GM12872 (cell line): ENCODE data around the gene DFFB.

Experiments
- TF ChIP-seq, protein P1 (sequence below): IDR thresholded peaks from 3 replicates; pipeline ENCODE4 v1.5.1; 2011; ENCODE audit warnings: low read depth, mild to moderate bottlenecking, low read length, moderate library complexity; ENCODE audit not compliant: insufficient read depth

Gene DFFB

DNA sequence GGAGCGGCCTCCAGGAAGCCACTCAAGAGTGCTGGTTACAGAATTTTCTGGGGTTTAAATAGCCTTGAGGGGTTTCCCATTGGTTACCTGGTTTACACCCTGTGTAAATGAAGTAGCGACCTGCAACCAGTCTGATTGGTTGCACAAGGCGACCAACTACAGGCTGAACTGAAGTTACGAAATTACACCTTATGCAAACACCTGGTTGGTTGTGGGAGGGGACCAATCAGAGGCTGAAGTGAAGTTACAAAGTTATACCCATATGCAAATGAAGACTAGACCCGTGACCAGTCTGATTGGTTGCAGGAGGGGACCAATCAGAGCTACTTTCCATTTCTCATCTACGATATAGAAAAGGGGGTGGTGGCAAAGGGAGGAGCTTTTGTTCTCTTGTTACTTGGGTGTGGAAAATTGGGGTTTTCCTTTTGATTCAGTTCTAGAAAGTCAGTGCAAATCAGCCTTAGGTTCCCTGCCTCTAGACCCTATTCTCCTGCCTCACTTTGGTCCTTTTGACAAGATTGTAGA, 65.0 kb downstream of the DFFB start:
- TF ChIP-seq, protein P1, sequence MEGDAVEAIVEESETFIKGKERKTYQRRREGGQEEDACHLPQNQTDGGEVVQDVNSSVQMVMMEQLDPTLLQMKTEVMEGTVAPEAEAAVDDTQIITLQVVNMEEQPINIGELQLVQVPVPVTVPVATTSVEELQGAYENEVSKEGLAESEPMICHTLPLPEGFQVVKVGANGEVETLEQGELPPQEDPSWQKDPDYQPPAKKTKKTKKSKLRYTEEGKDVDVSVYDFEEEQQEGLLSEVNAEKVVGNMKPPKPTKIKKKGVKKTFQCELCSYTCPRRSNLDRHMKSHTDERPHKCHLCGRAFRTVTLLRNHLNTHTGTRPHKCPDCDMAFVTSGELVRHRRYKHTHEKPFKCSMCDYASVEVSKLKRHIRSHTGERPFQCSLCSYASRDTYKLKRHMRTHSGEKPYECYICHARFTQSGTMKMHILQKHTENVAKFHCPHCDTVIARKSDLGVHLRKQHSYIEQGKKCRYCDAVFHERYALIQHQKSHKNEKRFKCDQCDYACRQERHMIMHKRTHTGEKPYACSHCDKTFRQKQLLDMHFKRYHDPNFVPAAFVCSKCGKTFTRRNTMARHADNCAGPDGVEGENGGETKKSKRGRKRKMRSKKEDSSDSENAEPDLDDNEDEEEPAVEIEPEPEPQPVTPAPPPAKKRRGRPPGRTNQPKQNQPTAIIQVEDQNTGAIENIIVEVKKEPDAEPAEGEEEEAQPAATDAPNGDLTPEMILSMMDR = no peak

DNA sequence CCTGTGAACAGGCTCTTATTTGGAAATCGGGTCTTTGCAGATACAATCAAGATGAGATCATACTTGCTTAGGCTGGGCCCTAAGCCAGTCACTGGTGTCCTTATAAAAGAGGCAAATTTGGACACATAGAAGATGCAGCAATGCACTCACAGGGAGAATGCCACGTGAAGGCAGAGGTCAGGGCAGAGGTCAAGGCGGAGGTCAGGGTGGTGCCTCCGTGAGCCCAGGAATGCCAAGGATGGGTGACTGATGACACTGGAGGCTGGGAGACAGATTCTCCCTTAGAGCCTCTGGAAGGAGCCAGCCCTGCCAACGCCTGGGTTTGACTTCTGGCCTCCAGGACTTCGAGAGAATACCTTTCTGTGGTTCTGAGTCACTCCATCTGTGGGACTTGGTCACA, 65.6 kb downstream of the DFFB start:
- TF ChIP-seq, protein P1 = no peak

DNA sequence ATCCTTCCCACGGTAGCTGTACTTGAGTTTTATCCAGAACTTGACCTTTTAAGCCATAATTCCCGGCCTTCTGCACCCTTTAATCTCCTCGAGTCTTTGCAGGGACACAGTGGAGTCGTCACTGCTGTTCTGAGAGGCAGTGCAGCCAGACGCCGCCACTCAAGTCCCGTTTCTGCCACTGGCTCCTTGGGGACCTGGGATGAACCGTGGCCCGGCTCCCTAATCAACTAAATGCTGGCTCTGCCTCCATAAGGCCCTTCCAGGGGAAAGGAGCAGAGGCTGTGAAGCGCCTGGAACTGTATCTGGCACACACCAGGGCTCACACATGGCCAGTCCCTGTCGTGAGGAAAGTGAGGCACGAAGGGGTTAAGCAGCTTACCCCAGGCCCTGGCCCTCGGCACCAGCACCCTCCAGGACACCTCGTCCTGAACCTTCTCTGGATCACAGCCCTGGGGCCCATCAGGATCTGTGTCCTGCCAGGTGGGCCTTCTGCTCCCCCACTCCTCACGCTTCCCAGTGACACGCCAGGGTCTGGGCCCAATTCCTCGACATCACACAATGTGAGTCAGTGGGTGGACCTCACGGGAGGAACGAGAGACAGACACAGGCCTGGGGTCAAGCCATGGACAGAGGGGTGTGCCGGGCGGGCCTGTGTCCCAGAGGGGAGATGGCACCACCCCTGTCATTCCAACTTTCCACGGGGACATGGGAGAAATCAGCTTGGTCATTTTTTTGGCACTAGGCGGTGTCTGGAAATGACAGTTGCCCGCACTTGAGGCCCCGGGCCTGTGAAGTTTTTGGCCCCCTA, 66.3 kb downstream of the DFFB start:
- TF ChIP-seq, protein P1 = no peak

DNA sequence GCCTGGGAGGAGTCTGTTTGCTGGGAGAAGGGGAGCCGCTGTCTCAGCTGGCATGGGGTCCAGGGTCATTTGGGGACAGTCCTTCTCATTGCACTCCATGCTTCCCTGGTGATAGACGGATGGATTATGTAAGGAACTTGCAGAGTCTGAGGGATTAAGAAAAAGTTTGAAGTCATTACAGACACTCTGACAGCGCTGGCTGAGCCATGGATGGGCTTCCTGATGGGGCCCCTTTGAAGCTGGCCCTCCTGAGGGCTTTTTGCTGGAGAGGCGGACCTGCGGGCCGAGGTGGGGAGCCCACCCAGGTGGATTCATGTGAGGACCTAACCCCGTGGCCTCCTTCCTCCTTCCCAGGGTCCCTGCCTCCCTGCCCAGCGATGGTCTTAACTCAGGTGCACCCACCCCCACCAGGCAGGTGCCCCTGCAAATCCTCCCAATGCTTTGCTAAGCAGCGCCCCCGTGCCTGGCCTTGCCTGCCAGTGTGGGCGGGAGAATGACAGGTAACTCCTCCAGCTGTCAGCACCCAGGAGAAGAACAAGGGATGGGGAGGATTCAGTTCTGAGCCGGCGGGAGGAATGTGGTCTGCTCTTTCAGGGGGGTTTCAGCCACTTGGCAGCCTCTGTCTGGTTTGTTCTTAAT, 67.0 kb downstream of the DFFB start:
- TF ChIP-seq, protein P1 = no peak

DNA sequence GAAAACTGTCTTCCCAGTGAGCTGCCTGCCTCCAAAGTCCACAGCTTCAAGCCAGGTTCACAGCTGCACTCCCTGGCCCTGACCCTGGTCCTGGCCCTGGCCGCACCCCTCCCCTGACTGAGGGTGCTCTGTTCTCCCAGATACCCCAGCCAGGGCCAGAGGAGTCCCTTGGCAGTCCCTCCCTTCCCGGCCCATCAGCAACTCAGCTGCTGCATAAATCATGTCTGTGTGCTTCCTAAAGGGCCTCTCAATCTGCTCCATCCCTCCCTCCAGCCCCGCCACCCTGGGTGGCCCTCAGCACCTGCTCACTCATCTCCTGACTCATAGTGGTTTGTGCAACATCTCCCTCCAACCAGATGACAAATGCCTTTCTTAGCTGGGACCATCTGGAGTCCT, 67.5 kb downstream of the DFFB start:
- TF ChIP-seq, protein P1 = no peak

DNA sequence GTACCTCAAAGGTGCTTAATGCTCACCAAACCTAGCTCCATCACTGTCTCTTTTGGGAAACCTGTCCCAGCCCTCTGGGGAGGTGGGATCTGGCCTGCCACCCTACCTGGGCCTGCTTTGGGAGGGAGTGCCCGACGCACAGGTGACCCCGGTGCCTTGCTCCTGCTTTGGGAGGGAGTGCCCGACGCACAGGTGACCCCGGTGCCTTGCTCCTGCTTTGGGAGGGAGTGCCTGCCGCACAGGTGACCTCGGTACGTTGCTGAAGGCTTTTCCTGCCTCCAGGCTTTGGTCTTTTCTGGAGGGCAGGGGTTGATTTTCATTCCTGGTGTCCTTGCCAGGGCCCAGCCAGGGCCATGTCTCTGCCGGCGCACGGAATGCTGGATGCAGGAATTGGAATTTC, 68.0 kb downstream of the DFFB start:
- TF ChIP-seq, protein P1 = no peak

DNA sequence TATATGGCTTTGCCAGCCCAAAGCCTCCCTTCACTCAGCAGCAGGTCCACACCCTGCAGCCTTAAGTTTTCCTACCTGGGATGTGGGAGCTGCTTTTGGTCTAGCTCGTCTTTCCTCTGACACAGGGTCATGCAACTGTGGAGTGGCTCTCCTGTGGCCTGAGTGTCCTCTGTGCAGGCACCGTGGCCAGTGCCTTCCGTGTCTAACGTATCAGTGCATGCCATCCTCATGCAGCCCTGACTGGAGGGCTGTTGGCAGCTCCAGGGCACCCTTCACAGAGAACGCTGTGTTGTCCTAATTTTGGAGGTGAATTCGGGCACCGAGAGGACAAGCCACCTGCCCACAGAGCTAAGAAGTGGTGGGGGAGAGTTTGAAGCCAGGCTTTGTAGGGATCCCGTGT, 68.5 kb downstream of the DFFB start:
- TF ChIP-seq, protein P1 = no peak
